Inflammatory macrophage (primary cell): Measurements from ENCODE around the gene CD320.
A peak's percentile ranks its signal among the peaks of the same experiment; 100 is the strongest.
"Not testable (repeated sequence)": the region's sequence is repeated elsewhere in the genome, so short reads cannot be mapped to it uniquely, and the experiment has no call there.

Experiments
- DNase-seq, 2 donors: peaks; one replicate each; pipeline ENCODE4 v3.0.0-alpha.2; 2020 to 2022

The CD320 gene

GRCh38 chr19:8333767-8334457 is 25.8 kb upstream of the CD320 start:
- no peak for DNase-seq

DNA sequence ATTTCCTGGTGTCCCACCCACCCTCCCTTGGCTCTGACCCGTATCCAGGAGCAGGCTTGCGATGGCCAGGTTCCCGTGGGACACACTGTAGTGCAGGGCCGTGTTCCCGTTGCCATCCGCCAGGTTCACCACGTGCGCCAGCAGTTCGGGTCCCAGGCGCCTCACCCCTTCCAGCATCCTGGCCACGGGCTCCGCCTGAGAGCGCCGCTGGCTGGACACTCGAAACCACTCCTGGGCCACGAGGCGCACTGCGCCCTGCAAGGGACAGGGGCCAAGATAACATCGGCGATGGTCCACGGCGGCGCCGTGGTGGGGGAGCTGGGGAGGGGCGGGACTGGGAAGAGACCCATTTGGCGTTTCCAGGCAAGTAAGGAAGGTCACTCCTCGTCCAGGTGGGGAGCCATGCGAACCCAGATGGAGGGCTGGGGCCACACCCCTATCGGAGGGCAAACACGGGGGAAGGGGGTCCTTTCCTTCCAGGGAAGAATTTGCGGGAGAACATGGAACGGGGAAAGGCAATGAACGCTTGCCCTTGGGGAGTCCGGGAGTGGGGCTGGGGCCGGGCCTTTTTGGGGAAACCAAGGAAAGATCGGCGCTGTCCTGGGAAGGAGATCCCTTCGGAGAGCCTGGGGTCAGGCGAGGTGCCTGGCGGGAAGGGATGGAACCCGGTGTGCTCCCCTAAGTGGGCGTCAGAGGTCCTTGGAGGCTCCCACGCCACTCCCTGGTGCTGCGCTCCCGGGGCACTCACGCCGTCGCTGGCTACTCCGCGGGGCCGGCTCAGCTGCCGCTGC is 25.0 kb upstream of the CD320 start:
- DNase-seq: no peak

DNA sequence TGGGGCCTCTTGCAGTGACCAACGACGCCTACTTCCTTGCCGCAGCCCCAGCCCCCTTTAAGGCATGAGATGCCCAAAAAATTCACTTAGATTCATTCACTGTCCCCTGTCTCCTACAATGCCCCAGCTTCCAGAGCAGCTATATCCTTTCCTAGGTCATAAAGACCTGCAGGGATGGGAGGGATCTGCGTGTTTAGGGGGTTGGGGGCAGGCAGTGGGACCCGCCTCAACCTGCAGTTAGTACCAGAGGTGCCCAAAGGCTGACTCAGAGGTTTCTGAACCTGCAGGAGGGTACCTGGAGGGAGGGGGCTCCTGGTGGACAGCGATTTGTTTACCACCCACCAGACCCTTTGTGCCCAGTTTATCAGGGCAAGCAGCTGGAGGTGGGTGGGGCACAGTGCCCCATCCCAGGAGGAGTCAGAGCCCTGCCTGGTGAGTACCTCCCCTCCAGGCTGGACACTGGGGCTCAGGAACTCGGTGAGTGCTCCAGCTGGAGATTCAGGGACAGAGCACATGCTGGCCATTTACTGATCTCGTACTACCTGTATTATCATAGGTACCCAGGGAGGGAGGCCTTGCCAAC is 23.2 kb upstream of the CD320 start:
- no peak for DNase-seq

GRCh38 chr19:8329996-8330395 is 21.8 kb upstream of the CD320 start:
- peak; percentile 50 to 70 for DNase-seq

DNA sequence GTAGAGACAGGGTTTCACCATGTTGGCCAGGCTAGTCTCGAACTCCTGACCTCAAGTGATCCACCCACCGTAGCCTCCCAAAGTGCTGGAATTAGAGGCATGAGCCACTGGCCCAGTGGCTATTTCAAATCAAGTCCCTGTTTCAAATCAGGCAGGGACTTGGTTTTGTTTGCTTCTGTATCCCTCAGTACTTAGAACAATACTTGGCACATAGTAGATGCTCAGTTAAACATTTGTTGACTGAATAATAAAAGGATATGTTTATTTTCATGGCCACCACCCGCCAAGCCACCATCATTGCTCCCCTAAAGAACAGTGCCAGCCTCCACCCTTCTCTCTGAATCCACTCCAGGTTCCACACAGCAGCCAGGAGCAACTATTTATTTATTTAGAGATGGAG is 17.3 kb upstream of the CD320 start:
- no peak for DNase-seq

GRCh38 chr19:8324186-8325050 is 16.3 kb upstream of the CD320 start:
- peak; percentile 30 to 66 for DNase-seq

- no peak for DNase-seq
Observed at GRCh38 chr19:8323781-8324185, 15.6 kb upstream of the CD320 start.

DNA sequence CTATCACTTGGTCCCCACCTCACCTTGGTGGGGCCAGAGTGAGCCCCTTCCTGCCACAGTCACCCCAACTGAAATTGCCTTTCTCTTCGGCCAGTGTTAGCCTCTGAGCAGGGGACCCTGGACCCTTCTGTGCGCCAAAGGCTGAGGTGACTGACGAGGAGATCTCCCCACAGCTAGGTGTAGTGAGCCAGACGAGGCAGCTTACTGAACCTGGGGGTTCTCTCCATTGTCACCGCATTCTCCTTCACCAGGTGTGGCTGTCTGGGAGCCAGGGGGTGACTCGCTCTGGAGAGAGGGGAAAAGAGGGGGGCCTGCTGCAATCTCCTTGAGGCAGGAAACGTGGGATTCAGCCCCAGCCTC is 14.5 kb upstream of the CD320 start:
- no peak for DNase-seq

DNA sequence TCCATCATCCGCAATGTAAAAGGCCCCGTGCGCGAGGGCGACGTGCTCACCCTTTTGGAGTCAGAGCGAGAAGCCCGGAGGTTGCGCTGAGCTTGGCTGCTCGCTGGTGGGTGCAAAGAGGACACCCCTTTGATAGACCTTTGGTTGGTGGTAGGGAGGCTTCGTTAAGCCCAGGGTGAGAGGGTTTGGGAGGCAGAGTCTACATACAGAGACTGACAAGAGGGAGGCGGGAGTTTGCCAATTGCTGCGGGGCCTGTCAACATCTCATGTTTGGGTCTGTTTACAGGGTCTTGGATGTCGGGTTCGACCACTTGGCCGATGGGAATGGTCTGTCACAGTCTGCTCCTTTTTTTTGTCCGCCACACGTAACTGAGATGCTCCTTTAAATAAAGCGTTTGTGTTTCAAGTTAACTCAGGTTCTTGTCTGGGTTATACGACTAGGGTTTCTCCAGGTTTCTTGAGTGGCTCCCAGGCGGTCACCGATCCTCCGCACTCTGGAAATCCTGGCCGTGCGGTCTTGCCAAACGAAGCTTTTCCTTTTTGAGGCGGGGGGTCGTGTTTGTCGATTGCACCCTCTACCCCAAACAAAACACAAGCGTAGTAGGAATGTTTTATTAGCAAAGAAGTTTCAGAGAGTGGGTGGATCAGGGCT is 14.0 kb upstream of the CD320 start:
- DNase-seq: no peak

GRCh38 chr19:8321067-8321985 is 13.2 kb upstream of the CD320 start, which contains the start of the genes NDUFA7 and RPS28:
NDUFA7 (minus strand) TSS chr19:8321375; CDS start chr19:8321358, 17 bp downstream.
RPS28 (plus strand) TSS chr19:8321496; CDS start chr19:8321531, 35 bp downstream.
- peak; percentile 98 for DNase-seq

DNA sequence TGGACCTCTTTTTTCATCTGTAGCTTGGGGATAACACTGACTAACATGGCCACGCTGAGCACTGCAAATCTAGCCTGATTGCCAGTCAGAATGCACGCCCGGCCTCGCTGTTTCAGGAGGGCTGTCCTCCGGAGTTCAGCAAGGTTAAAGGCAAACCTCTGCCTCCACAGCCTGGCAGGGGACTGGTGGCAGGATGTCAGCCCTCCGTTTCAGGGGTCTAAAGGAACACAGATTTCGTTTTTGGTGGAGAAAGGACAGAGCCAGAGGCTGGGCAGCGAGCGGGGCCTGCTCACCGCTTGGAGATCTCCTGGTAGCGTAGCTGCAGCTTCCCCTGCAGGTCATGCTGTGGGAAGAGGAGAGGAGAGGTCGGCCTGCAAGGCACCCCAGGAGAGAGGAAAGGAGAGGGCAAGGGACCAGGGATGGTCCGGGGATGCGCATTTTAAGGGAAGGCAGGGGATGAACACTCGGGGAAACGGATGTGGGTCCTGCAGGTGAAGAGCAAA is 12.5 kb upstream of the CD320 start:
- DNase-seq: peak in 1 of 2 donors; percentile 15

DNA sequence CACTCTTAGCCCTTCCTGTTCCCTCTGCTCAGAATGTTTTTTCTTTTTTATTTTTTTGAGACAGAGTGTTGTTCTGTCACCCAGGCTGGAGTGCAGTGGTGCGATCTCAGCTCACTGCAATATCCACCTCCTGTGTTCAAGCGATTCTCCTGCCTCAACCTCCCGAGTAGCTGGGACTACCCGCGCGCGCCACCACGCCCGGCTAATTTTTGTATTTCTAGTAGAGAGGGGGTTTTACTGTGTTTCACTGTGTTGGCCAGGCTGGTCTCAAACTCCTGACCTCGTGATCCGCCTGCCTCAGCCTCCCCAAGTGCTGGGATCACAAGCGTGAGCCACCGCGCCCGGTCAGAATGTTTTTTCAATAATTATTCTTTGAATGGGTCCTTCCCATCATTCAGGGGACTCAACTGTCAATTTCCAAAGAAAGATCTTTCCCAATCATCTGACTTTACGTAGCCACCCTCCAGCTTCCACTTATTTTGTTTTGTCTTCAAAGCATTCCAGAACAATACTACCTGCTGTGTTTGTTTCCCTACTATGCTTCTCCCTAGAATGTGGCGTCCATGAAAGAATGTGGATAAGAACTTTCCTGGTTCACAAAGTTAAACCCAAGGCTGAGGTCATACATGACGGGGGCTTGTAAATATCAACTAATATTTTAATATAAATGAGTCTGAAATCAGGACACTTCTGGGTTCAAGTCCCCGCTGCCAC is 11.8 kb upstream of the CD320 start:
- no peak for DNase-seq

GRCh38 chr19:8318835-8319234 is 10.7 kb upstream of the CD320 start:
- DNase-seq: not testable (repeated sequence)

GRCh38 chr19:8316351-8317125 is 8.4 kb upstream of the CD320 start:
- DNase-seq: no peak

DNA sequence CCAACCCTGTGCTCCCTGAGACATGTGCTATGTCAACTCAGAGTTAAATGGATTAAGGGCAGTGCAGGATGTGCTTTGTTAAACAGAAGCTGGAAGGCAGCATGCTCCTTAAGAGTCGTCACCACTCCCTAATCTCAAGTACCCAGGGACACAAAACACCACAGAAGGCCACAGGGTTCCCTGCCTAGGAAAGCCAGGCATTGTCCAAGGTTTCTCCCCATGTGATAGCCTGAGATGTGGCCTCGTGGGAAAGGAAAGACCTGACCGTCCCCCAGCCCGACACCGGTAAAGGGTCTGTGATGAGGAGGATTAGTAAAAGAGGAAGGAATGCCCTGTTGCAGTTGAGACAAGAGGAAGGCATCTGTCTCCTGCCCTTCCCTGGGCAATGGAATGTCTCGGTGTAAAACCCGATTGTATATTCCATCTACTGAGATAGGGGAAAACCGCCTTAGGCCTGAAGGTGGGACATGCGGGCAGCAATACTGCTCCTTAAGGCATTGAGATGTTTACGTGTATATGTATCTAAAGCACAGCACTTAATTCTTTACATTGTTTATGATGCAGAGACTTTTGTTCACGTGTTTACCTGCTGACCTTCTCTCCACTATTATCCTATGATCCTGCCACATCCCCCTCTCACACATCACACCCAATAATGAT is 7.0 kb upstream of the CD320 start:
- not testable (repeated sequence) for DNase-seq

DNA sequence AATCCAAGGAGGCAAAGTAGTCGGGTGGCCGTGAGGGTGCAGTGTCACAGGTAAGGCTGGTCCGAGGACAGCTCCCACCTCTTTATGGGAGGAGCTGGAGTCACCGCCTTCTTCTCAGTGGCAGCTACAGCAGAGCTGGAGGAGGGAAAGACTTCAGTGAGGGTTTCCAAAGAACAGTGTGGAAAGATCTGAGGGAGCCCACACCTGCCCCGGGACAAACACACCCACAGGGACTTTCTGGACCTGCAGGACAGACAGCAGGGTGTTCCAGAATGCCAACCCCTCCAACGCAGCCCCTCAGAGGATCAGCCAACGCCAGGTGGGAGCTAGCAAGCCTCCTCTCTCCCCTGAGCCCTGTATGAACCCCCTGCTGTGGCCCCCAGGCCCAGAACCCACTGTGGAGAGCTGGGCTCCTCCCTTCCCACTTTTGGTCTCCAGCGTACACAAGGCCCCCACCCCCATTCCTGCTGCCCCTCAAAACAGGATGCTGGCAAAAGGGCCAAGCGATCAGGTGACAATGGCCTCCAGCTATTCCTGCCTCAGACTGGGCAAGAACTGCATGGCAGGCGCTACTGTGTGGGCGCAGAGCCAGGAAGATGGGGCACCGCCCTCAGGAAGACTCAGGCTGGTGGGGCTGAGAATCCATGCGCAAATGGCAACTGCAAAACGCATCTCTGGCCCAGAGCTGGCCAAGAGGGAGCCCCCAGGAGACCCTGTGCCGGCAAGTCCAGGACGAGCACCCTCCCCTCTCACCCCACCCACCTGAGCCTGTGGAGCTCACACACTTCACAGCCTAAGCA is 3.5 kb upstream of the CD320 start:
- DNase-seq: no peak

DNA sequence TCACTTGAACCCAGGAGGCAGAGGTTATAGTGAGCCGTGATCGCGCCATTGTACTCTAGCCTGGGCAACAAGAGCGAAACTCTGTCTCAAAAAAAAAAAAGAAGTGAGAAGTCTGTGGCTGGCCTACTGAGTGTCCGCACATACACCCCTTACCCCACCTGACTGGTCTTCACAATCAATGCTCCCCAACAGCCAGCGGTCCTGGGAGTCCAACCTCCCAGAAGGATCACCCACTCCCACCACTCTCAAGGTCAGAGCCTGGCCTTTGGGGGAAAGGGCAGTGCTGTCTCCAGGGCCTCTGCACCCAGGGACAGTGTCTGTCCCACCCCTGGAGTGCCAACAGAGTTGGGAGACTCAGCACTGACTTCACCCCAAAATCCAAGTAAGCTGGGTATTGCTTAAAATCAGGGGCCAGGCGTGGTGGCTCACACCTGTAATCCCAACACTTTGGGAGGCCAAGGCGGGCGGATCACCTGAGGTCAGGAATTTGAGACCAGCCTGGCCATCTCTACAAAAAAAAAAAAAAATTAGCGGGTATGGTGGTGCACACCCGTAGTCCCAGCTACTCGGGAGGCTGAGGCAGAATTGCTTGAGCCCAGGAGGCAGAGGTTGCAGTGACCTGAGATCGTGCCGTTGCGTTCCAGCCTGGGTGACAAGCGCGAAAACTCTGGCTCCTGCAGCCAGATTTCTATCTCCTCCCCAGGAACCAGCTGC is 2.3 kb upstream of the CD320 start:
- no peak for DNase-seq
